MM.1S (cell line): ENCODE data around the gene EPSTI1.

ENCODE experiments used
- DNase-seq: peaks from one replicate; pipeline ENCODE4 v3.0.0-alpha.2; 2015
- H2AFZ ChIP-seq: fragments of 300-600 bp; sonication (generic); 2 replicates; pipeline ENCODE4 v1.6.0; 2016; ENCODE audit warnings: antibody characterized with exemption, low read length
- H3F3A ChIP-seq: fragments of 300-600 bp; sonication (generic); 2 replicates; pipeline ENCODE4 v1.6.1; 2016; ENCODE audit warnings: mild to moderate bottlenecking, antibody characterized with exemption, low read length, moderate library complexity, mixed read lengths; ENCODE audit not compliant: insufficient read depth
- H3K27ac ChIP-seq: fragments of 300-600 bp; sonication (generic); 2 replicates; pipeline ENCODE4 v1.5.1; 2016; ENCODE audit warnings: mild to moderate bottlenecking, low read length
- H3K27me3 ChIP-seq: fragments of 300-600 bp; sonication (generic); replicated peaks from 2 replicates; pipeline ENCODE4 v1.6.0; 2016; ENCODE audit warnings: low read length; ENCODE audit not compliant: insufficient read depth
- H3K36me3 ChIP-seq: fragments of 300-600 bp; sonication (generic); replicated peaks from 2 replicates; pipeline ENCODE4 v1.6.1; 2016; ENCODE audit warnings: mild to moderate bottlenecking, low read length, mixed read lengths; ENCODE audit not compliant: insufficient read depth
- H3K4me1 ChIP-seq: fragments of 300-600 bp; sonication (generic); 2 replicates; pipeline ENCODE4 v1.6.1; 2016; ENCODE audit warnings: low read length, mixed read lengths
- H3K4me2 ChIP-seq: fragments of 300-600 bp; sonication (generic); 2 replicates; pipeline ENCODE4 v1.6.0; 2016; ENCODE audit warnings: low read depth, low read length
- H3K4me3 ChIP-seq: fragments of 300-600 bp; sonication (generic); 2 replicates; pipeline ENCODE4 v1.5.1; 2016; ENCODE audit warnings: low read length, mixed read lengths
- H3K79me2 ChIP-seq: fragments of 300-600 bp; sonication (generic); 2 replicates; pipeline ENCODE4 v1.6.1; 2016; ENCODE audit warnings: mixed run types, low read length, mixed read lengths
- H3K9ac ChIP-seq: fragments of 300-600 bp; sonication (generic); 2 replicates; pipeline ENCODE4 v1.6.1; 2016; ENCODE audit warnings: low read length, mixed read lengths
- H3K9me2 ChIP-seq: fragments of 300-600 bp; sonication (generic); replicated peaks from 2 replicates; pipeline ENCODE4 v1.6.1; 2016; ENCODE audit warnings: mild to moderate bottlenecking, low read length, mixed read lengths; ENCODE audit not compliant: insufficient read depth
- H3K9me3 ChIP-seq: fragments of 300-600 bp; sonication (generic); replicated peaks from 2 replicates; pipeline ENCODE4 v1.6.1; 2016; ENCODE audit warnings: mild to moderate bottlenecking, low read length, mixed read lengths; ENCODE audit not compliant: insufficient read depth
- H4K20me1 ChIP-seq: fragments of 300-600 bp; sonication (generic); 2 replicates; pipeline ENCODE4 v1.6.1; 2016; ENCODE audit warnings: mild to moderate bottlenecking, low read length, moderate library complexity, mixed read lengths; ENCODE audit not compliant: insufficient read depth
- CTCF ChIP-seq: fragments of 300-600 bp; sonication (generic); IDR thresholded peaks from 2 replicates; pipeline ENCODE4 v1.5.1; 2016; ENCODE audit warnings: antibody characterized with exemption, low read length, mixed read lengths
- EZH2 ChIP-seq: fragments of 300-600 bp; sonication (generic); optimal IDR thresholded peaks from 2 replicates; pipeline ENCODE3; 2017; ENCODE audit warnings: low read depth, mild to moderate bottlenecking, antibody characterized with exemption, low read length, mixed read lengths
- EZH2phosphoT487 ChIP-seq: fragments of 300-600 bp; sonication (generic); IDR thresholded peaks from 2 replicates; pipeline ENCODE4 v1.6.1; 2018; ENCODE audit warnings: antibody characterized with exemption, low read length

EPSTI1 gene

DNA sequence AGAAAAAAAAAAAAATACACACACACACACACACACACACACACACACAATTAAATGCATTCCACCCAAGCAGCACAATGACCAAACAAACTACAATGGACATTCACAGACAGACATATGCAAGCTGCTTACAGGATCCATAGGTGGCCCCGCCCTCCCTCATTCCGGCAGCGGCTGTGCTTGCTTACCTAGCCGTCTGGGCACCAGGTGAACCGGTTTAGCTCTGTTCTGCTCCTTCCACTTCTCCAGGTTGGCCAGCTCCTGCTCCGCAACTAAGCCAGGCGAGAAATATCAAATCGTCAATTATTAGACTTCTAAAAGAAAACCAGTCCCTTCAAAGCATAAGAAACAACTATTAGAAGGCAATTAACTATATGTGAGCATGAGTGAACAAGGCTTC is 23.1 kb downstream of the EPSTI1 start:
- Histone ChIP-seq H3K27ac (no peak overlapping the region), H3K4me3 (no peak overlapping the region), H3K9me3 (no peaks in the 10 kb centered on the region), H2AFZ (no peak overlapping the region), H3K79me2 (no peaks in the 10 kb centered on the region), H3F3A (no peaks in the 10 kb centered on the region), H3K9me2 (no peaks in the 10 kb centered on the region), H3K9ac (no peak overlapping the region), H3K27me3 (no peaks in the 10 kb centered on the region), H4K20me1 (no peaks in the 10 kb centered on the region), H3K4me2 (no peak overlapping the region), H3K36me3 (no peaks in the 10 kb centered on the region), H3K4me1 (no peaks in the 10 kb centered on the region)
- no peak for DNase-seq
- TF ChIP-seq CTCF (no peak), EZH2 (no peak), EZH2phosphoT487 (no peak)

GRCh38 chr13:42967660-42968059 is 24.4 kb downstream of the EPSTI1 start:
- Histone ChIP-seq H3K4me3 (no peak overlapping the region), H3K27me3 (no peaks in the 10 kb centered on the region), H3K9me2 (no peaks in the 10 kb centered on the region), H3K4me1 (no peaks in the 10 kb centered on the region), H3F3A (no peaks in the 10 kb centered on the region), H3K36me3 (no peaks in the 10 kb centered on the region), H3K4me2 (no peak overlapping the region), H2AFZ (no peak overlapping the region), H4K20me1 (no peaks in the 10 kb centered on the region), H3K27ac (no peak overlapping the region), H3K9me3 (no peaks in the 10 kb centered on the region), H3K79me2 (no peaks in the 10 kb centered on the region), H3K9ac (no peak overlapping the region)
- no peak for DNase-seq
- TF ChIP-seq EZH2 (no peak), EZH2phosphoT487 (no peak), CTCF (no peak)

- Histone ChIP-seq H3K4me3 (no peak overlapping the region), H4K20me1 (no peaks in the 10 kb centered on the region), H3K4me2 (no peak overlapping the region), H2AFZ (no peak overlapping the region), H3K27ac (no peak overlapping the region), H3K9ac (no peak overlapping the region), H3F3A (no peaks in the 10 kb centered on the region), H3K27me3 (no peaks in the 10 kb centered on the region), H3K79me2 (no peaks in the 10 kb centered on the region), H3K9me3 (no peaks in the 10 kb centered on the region), H3K36me3 (no peaks in the 10 kb centered on the region), H3K9me2 (no peaks in the 10 kb centered on the region), H3K4me1 (no peaks in the 10 kb centered on the region)
- DNase-seq, result no peak
- TF ChIP-seq CTCF (no peak), EZH2 (no peak), EZH2phosphoT487 (no peak)
These were observed 26.8 kb downstream of the EPSTI1 start for GRCh38 chr13:42965281-42965680.
